Glomerular visceral epithelial cell (primary cell): Measurements from ENCODE around the gene COPZ1.
"Not testable (repeated sequence)": the region's sequence is repeated elsewhere in the genome, so short reads cannot be mapped to it uniquely, and the experiment has no call there.

Experiments
- DNase-seq: peaks from one replicate; pipeline ENCODE4 v3.0.0-alpha.2; 2016; ENCODE audit errors: extremely low spot score

Gene COPZ1

DNA sequence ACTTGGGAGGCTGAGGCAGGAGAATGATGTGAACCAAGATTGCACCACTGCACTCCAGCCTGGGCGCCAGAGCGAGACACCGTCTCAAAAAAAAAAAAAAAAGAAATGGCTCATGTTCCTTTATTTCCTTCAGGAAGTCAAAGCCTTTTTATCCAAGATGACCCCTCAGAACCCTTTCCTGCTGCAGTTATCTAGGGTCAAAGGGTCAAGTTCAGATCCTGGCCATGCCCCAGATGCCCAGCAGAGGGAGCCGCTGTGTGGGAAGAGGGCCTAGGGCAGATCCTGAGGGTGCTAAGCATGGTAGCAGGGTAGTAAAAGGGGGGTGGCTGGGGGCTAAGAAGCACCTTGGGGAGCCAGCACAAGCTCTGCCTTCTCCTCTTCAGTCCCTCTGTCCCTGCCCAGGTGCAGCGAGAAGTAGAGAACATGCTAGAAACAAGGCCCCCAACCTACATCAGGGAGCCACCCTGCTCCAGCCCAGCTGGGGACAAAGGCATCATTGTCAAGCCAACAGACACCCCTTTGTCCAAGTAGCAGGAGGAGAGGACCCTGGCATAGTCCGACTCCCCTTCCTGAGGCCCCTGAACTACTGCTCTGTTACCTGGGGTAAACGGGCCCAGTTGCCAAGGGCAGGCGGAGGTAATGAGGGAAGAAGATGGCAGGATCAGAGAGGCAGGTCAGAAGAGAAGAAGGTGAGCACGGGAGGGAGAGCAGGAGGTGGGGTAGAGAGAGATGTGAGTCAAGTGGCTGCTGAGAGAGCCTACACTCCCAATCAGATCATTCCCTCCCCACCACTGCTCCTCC lies 30.6 kb upstream of the COPZ1 start:
- DNase-seq: no peak

DNA sequence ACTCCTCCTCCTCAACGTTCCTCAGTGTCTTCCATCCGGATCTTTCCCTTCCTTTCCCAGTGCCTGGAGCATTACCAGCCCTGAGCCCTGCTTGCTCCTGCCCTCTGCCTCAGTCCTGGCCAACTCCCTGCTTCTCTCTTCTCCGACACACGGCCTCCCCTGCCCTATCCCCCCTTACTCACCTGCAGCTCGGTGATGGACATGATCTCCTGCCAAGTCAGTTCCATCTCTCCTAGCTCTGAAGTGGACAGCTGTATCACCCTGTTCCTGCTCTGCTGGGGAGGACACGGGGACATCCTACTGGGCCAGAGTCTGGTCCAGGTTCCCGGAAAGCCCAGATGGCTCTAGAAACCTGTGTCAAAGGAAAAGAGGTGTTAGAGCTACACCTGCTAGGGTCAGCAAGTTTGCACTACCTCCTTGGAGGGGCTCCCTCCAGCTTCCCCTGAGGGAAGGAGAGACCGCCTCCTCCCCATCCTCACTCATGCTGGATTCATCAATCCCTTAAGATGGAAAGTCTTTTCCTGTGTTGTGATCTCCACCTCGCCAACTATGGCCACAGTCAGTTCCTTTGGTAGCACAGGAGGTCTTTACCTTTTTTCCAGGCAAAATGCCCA lies 29.9 kb upstream of the COPZ1 start:
- DNase-seq: no peak

DNA sequence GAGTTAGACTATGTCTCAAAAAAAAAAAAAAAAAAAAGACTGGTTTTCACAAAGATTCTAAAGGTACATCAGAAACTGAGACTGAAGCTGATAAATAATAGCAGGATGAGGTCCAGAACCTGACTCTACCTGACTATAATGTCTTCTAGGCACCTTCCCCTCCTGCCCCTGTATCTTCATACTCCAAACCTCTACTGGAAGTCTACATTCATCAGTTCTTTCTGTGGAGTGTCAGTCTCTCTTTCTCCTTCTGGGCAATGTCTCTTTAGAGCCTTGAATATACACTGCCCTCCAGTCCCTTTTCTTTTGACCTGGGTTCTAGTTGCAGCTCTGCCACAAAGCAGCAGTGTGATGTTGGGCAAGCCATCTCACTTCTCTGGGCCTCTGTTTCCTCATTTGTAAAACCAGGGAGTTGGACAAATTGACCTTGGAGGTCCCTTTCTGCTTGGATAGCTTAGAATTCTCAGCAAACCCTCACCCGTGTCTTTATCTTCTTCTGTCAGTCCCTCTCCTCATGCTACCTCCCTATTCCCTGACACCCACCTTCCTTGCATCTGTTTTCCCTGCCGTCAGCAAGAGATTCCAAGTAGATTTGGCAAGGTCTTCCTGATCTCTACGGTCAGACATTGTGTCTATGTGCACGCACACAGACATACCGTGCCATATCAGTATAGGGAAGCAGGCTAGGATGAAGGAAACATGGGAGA lies 28.4 kb upstream of the COPZ1 start:
- no peak for DNase-seq

DNA sequence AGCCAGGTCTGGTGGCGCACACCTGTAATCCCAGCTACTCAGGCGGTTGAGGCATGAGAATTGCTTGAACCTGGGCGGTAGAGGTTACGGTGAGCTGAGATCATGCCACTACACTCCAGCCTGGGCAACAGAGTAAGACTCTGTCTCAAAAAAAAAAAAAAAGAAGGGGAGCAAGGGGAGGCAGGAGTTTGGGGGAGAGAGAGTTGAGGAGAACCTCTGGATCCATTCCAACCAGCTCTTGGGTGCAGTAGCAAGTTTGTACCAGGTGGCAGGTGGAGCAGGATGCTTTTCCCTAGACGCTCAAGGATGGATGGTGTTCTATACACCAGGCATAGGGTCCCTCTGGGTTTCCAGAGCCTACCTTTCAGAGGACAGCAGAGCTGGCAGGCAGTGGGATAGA lies 26.0 kb upstream of the COPZ1 start:
- no peak for DNase-seq

DNA sequence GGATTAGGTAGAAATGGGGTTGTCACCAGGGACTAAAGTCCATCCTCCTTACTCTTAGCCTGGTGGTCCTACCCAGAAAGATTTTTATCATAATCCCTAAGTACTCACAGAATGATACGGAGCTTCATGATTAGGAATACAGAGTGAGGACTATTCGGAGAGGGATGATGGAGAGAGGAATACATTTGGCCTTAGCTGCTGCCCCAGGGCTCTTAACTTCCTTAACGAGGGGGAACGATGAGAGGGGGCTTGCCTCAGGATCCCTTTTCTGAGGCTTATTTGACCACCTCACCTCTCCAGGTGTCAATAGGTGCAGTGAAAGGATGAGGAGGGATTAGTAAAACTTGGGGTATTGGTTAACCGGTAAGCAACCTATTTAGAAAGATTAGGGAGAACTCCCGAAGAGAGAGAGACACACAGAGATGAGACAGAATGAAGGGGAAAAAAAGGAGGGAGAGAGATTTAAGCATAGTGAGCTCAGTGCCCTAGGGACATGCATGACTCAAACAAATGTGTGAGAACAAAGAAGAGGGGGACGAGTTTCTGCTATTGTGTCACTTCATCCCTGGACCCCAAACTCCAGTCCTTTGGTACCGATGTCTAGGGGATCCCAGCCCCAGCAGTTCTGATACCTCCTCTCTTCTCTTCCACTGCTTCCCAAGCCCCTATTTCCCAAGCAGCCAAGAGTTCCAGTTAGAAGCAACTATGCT lies 25.3 kb upstream of the COPZ1 start:
- DNase-seq: no peak

DNA sequence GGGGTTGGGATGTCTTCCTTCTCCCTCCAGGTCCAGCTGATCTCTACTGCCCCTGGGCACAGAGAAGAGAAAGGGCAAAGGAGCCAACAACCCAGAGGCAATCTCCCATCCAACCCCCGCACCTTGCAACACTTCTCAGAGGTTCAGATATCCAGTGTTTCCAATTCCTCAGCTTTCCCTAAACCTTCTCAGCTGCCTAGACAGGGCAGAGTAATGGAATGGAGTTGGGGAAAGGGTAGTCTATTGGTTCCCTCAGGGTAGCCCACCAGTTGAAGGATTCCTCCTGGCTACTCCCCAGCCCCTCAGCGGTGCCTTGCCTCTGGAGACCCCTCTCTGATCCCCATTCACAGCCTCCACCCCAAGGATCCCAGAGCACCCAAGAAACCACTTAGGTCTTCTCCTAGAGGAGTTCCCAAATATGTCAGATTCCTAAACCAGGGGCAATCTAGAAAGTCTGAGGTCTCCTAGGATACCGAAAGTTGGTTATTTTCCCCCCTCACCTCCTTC lies 24.7 kb upstream of the COPZ1 start:
- DNase-seq: no peak

DNA sequence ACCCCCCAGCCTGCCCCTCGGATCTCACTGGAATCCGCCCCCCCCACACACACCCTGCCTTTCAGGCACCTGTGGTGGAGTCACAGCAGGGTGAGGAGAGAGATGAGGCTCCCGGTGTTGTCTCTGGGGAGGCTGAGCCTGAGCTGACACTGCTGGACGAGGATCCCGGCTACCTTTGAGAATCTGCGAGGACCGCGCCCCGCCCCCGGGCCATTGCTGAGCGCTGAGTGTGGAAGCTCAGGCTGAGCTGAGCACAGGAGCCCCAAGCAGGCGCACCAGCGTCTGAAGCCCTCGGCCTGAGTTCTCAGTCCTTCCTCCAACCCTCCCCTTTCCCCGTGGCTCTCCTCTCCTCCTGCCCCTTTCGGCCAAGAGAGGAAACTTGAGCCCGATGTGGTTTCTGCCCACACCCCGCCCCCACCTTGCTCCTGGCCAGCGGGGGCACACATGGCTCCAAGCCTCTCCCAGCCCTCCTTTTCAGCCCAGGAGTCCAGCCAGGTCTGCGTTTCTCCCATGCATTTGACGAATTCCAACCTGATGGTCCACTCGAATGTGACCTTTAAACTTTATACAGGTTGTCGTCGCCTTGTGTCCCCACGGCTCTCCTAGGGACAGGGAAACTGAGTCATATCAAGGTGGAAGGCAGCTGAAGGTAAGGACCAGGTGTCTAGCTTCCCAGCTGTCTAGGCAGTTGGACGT lies 24.1 kb upstream of the COPZ1 start, which contains the start of gene NFE2:
NFE2 (minus strand) TSS at position 284 of the 696 bp plus-strand sequence. CDS start 5,767 bp downstream, outside the sequence.
- peak; percentile 79 for DNase-seq

DNA sequence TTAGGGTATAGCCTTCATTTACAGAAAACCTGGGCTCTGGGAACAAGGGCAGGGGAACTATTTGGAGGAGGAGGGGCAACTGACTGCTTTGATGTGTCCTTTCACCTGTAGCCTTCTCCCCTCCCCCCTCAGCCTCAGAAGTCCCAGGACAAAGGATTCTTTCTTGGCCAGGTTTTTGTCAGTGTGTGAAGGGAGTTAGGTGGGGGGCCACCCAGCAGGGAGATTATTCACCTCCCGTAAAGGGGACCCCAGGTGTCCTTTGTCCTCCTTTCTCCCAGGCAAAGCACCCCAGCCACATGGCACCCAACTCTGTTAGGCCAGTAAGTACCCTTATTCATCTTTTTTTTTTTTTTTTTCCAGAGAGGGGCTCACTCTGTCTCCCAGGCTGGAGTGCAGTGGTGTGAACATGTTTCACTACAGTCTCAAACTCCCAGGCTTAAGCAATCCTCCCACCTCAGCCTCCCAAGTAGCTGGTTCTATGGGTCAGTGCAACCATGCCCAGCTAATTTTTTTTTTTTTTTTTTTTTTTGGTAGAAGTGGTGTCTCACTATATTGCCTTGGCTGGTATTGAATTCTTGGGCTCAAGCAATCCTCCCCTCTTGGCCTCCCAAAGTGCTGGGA lies 23.4 kb upstream of the COPZ1 start:
- no peak for DNase-seq

DNA sequence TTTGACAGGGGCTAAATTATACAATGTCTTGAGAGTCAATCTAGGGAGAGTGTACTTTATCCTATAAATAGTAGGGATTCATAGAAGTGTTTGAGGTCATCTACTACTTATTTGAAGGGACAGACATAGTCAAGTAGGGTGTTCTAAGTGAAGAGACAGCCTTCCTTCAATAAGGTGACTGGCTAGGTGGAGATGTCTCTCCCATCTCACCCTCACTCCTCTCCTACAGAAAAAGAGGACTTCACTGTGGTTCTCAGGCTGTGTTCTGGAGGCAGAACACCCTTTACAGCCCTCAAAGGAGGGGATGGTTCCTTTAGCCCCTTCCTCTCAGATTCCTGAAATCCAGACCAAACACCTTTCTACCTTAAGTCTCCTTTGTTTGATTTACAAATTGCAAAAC lies 21.3 kb upstream of the COPZ1 start:
- DNase-seq: no peak

DNA sequence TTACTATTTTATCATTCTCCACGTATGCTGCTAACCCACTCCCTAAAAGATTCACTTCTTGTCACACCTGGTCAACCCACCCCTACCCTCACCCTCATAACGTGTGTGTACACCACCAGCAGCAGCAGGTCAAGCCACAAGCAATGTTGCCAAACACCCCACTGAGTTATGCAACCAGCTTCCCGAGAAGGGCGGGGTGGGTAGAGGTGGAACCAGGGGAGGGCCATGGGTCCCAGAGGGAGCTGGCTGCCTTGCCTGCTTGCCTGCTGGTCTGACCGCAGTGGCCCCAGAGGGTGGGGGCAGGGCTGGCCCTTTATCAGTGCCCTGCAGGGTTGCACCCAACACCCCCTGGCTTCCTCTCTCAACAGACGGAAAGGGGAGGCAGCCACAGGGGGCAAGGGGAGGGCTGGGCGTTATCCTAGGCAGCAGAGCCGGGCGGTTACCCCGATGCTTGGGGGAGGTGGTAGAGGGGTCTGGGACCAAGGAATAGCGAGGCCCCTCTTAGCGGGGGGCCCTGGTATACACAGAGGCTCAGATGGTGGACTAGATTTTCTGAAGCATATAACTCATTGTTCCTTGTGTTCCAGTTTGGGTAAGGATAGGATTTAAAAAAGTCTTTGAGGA lies 20.6 kb upstream of the COPZ1 start:
- peak; percentile 50 for DNase-seq

DNA sequence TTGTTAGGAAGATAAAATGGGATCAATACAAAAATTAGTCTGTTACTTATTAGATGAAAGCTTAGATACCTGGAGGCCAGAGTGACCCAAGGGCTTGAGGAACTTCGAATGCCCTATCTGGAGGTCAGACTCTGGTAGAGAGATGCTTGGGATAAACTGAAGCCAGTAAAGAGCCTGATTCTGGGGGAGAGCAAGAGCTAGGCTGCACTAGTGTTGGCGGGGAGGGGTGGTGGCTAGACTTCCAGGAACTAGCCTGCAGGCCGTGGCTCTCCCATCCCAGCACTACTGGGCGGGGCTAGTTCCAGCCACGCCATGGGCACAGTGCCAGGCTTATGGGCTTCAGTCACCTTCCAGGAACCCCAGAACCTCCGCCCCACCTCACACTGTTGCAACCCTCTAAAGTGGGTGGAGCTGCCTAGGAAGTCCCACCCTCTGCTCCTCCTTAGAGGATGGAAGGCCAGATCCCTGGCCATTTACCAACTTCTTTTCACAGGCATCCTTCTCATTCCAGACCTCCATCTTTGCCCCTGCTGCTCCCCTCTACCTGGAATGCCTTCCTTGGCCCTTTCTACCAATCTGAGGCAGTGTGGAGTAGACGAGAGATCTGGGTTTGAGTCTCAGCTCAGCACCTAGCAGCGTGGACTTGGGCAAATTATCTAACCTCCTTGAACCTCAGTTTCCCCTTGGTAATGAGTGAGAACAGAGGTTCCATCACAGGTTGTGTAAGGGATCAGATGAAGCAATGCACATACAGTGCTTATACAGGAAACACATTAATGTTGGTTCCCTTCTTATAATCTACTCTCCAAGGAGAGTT lies 17.8 kb upstream of the COPZ1 start:
- DNase-seq: peak; percentile 43

DNA sequence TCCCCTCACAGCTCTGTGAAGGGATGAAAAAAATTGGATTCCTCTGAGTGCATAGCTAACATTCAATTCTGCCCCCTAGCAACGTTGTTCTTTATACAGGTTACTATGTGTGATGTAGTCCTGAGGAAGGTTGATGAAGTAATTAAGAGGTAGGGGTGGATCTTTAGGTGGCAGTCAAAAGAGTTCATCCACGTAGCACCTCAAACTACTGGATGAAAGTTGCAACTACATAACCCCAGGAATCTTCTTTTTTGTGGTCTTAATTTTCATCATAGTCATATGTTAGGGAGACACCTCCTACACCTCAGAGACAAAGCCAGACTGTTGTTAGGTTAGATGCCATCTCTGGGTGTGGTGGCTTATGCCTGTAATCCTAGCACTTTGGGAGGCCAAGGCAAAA lies 13.9 kb upstream of the COPZ1 start:
- DNase-seq: no peak

DNA sequence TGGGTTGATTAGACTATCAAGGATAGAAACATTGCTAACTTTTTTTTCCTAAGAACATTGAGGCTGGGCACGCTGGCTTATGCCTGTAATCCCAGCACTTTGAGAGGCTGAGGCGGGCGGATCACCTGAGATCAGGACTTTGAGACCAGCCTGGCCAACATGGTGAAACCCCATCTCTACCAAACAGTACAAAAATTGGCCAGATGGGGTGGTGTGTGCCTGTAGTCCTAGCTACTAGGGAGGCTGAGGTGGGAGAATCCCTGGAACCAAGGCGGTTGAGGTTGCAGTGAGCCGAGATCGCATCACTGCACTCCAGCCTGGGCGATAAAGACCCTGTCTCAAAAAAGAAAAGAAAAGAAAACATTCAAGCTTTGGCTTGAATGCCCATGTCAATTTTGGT lies 12.6 kb upstream of the COPZ1 start:
- DNase-seq: not testable (repeated sequence)

DNA sequence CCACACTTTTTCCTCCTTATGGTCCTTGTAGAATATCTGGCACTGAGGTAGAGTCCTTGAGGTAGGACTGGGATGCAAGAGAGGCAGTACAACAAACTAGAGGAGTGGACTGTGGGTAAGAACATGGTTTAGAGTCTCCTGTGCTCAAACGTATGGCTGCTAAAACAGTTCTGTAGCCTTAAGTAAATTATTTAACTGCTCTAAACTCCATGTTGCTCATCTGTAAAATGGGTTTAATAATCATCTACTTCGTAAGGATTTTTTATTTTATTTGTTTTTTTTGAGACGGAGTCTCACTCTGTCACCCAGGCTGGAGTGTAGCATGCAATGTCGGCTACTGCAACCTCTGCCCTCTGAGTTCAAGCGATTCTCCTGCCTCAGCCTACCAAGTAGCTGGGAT lies 3.6 kb upstream of the COPZ1 start:
- DNase-seq: no peak

DNA sequence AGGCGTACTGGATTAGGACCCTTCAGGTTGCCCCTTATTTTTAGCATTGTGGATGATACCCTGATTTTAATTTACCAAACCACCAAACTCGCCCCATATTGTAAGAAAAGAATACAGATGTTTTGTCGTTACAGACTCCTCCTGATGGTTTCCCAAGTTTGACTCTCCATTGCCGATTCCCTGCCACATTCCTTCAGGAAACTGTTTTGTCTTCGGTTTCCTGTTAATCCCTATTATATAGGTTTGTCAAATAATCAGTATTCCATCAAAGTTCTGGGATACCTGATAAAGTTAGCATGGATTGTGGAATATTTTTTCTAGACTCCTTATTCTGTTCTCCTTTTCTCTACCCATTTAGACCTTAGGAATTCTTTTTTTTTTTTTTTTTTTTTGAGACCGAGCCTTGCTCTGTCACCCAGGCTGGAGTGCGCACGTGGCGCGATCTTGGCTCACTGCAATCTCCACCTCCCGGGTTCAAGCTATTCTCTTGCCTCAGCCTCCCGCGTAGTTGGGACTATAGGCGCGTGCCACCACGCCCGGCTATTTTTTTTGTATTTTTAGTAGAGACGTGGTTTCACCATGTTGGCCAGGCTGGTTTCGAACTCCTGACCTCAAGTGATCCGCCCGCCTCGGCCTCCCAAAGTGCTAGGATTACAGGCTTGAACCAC lies 645 bp downstream of the COPZ1 start:
- DNase-seq: not testable (repeated sequence)

DNA sequence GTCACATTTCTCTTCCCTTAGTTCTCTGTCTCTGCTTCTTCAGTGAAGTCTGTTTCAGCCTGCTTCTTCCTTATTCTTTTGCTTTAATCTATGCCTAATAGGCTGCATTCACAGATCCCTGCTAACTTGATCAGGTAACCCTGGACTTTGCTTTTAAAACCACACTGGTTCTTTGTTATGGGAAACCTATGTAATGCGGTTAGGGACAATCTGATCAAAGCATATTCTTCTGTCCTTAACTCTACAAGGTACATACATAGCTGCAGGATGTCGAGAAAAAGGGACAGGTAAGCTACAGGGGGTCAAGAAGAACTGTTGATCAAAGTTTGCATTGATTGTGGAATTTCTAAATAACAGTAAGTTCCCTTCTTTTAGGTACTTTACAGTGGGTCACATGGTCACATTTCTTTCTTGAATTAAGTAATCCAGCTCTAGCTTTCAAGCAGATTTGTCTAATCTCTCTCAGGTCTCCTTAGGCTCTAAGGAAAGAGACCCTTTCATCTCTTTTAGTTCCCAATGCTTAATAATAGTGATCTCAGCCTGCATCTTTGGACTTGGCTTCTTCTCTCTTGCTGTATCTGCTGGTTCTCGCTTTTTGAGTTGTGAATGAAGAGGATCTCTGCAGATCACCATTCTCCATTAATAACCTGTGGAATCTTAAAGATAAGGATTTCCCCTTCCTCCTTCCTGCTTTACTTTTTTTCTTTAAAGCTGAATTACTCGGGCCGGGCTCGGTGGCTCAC lies 3.8 kb downstream of the COPZ1 start:
- no peak for DNase-seq

DNA sequence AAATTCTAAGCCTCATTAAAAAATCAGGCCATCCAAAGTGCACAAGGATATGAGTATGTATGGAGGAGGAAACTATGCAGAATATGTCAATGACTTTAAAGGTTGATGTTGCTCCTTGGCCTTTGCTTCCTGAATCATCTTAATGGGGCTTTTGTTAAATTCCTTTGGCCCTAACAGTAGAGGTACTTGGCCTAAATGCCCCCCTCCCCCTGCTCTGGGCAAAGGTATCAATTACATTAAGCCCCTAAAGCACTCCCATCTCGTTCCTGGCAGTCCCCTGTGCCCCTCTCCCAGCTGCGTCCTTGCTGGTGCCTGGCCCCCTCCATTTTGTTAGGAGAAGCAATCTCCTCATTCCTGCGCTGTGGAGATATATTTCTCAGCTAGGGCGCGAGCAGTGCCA lies 4.8 kb downstream of the COPZ1 start:
- no peak for DNase-seq

DNA sequence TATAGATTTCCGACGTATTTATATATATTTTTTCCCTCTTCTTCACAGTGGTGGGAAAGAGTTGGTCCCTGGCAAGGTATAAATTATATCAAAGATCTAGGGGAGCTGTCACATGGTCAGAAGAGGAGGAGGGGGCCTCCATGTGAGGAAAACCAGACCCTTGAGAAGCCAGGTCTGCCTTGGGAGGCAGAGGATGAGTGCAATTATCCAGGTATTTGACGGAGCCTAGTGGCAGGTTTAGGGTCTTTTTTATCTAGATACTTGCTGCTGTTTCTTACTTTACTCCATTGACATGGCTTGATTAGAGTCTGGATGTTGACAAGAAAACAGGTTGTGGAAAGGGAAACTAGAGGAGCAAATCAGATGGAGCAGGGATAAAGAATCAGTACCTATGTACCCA lies 5.5 kb downstream of the COPZ1 start:
- DNase-seq: no peak
